Stimulated activated CD8-positive, alpha-beta memory T cell treated with anti-CD3 and anti-CD28 coated beads, Interleukin-2, amount 100 ng/mL, for 1 hour (primary cell): ENCODE measurements around the gene GATA5.

Experiments
- DNase-seq, 2 donors: peaks; one replicate each; pipeline ENCODE4 v3.0.0-alpha.2; 2020; ENCODE audit warnings: low read depth in 2 of 2

GATA5 gene

GRCh38 chr20:62475772-62476055 is at the start of gene GATA5:
Gene GATA5 (minus strand): TSS chr20:62475995. CDS start chr20:62475521, 474 bp downstream.
- no peak for DNase-seq

- no peak for DNase-seq
Measured at GRCh38 chr20:62525014-62525413, 49.2 kb upstream of the GATA5 start.

GRCh38 chr20:62524505-62524911 is 48.7 kb upstream of the GATA5 start:
- DNase-seq, result no peak

- DNase-seq, result peak; percentile 6 to 55
Measured at GRCh38 chr20:62523473-62524203, 47.8 kb upstream of the GATA5 start.

GRCh38 chr20:62522748-62523396 is 47.1 kb upstream of the GATA5 start:
- DNase-seq, result no peak

GRCh38 chr20:62519826-62520225 is 44.0 kb upstream of the GATA5 start:
- DNase-seq, result no peak

GRCh38 chr20:62518911-62519310 is 43.1 kb upstream of the GATA5 start:
- DNase-seq, result no peak

GRCh38 chr20:62517901-62518610 is 42.3 kb upstream of the GATA5 start:
- no peak for DNase-seq

- DNase-seq, result no peak
Measured at GRCh38 chr20:62517168-62517567, 41.4 kb upstream of the GATA5 start.

GRCh38 chr20:62516338-62516737 is 40.5 kb upstream of the GATA5 start:
- DNase-seq, result no peak

GRCh38 chr20:62515826-62516225 is 40.0 kb upstream of the GATA5 start:
- DNase-seq, result no peak

- no peak for DNase-seq
Measured at GRCh38 chr20:62515280-62515679, 39.5 kb upstream of the GATA5 start.

- DNase-seq, result no peak
Measured at GRCh38 chr20:62513991-62514390, 38.2 kb upstream of the GATA5 start.

- DNase-seq, result no peak
Measured at GRCh38 chr20:62511915-62512610, 36.3 kb upstream of the GATA5 start.

GRCh38 chr20:62511300-62511914 is 35.6 kb upstream of the GATA5 start:
- DNase-seq, result no peak

GRCh38 chr20:62508641-62509051 is 32.9 kb upstream of the GATA5 start:
- no peak for DNase-seq

GRCh38 chr20:62507991-62508640 is 32.3 kb upstream of the GATA5 start:
- no peak for DNase-seq

- DNase-seq, result no peak
Measured at GRCh38 chr20:62507323-62507722, 31.5 kb upstream of the GATA5 start.

- DNase-seq, result no peak
Measured at GRCh38 chr20:62506791-62507190, 31.0 kb upstream of the GATA5 start.

GRCh38 chr20:62506087-62506486 is 30.3 kb upstream of the GATA5 start:
- no peak for DNase-seq

- DNase-seq, result no peak
Measured at GRCh38 chr20:62505337-62506045, 29.7 kb upstream of the GATA5 start.
